Measurements from ENCODE around the gene NAALADL1.

DNA sequence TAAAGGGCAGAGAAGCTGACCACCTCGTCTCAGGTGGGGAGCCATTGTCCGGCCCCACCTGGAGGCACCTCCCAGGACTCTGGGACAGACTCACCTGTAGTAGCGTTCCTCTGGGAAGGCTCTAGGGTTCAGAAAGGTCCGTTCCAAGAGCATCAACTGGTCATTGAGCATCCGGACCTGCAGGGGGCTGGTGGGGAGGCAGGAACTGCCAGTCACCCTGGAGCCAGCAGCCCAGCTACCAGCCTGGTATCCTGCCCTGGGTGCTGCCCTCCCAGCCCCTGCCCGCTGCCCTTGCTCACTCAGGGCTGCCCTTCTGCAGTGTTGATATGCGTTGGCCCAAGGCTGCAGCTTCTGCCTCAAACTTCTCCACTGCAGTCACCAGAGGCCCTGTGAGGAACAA is 12.6 kb downstream of the NAALADL1 start:
- TF ChIP-seq, protein P1, sequence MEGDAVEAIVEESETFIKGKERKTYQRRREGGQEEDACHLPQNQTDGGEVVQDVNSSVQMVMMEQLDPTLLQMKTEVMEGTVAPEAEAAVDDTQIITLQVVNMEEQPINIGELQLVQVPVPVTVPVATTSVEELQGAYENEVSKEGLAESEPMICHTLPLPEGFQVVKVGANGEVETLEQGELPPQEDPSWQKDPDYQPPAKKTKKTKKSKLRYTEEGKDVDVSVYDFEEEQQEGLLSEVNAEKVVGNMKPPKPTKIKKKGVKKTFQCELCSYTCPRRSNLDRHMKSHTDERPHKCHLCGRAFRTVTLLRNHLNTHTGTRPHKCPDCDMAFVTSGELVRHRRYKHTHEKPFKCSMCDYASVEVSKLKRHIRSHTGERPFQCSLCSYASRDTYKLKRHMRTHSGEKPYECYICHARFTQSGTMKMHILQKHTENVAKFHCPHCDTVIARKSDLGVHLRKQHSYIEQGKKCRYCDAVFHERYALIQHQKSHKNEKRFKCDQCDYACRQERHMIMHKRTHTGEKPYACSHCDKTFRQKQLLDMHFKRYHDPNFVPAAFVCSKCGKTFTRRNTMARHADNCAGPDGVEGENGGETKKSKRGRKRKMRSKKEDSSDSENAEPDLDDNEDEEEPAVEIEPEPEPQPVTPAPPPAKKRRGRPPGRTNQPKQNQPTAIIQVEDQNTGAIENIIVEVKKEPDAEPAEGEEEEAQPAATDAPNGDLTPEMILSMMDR (IDR thresholded peaks at IDR 0.05): no peak
- no peak for TF ChIP-seq POLR2A (IDR thresholded peaks at IDR 0.05)
